T-helper 2 cell treated with Interferon-gamma antibody and Interleukin-4, amounts not matched to agents 5 μg/mL and 100 μg/mL, for 36 hours (primary cell): ENCODE measurements around the gene UBE2E3.

Source experiments
- DNase-seq: peaks from one replicate; pipeline ENCODE4 v3.0.0; 2021; ENCODE audit warnings: low spot score
- H3K27ac Mint-ChIP-seq: one replicate; pipeline ENCODE4 v1.8.0; 2021; ENCODE audit warnings: mild to moderate bottlenecking, mixed read lengths
- H3K27me3 Mint-ChIP-seq: one replicate; pipeline ENCODE4 v1.8.0; 2021; ENCODE audit warnings: low read depth, mixed read lengths
- H3K36me3 Mint-ChIP-seq: one replicate; pipeline ENCODE4 v1.8.0; 2021; ENCODE audit warnings: low read depth, mixed read lengths
- H3K4me1 Mint-ChIP-seq: one replicate; pipeline ENCODE4 v1.8.0; 2021; ENCODE audit warnings: low read depth, mixed read lengths
- H3K4me3 Mint-ChIP-seq: one replicate; pipeline ENCODE4 v1.8.0; 2022; ENCODE audit warnings: mild to moderate bottlenecking, moderate library complexity, mixed read lengths
- H3K9me3 Mint-ChIP-seq: one replicate; pipeline ENCODE4 v1.8.0; 2021; ENCODE audit warnings: mixed read lengths

Gene UBE2E3

DNA sequence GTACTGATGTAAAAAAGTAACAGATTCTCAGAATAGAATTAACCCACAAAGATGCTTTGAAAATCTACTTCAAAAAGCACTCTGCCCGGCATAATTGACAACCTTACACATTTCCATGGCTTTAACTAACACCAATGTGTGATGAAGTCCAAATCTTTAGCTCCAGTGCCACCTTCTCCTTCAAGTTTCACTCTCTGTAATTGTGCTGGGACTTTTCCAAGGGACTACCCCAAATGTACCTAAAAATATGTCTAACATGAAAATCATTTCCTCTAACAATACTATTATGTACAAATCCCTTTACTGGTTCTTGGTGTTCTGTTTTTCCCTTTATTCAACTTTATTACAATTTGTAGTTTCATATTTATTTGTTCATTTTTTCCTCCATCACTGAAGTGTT is 20.6 kb upstream of the UBE2E3 start:
- peaks cover 35% of the 10 kb centered on the region for H3K27me3 Mint-ChIP-seq
- H3K9me3 Mint-ChIP-seq = no peaks in the 10 kb centered on the region
- no peak for DNase-seq
- no peak overlapping the region for H3K4me3 Mint-ChIP-seq
- no peak overlapping the region for H3K27ac Mint-ChIP-seq
- no peaks in the 10 kb centered on the region for H3K4me1 Mint-ChIP-seq
- no peaks in the 10 kb centered on the region for H3K36me3 Mint-ChIP-seq

DNA sequence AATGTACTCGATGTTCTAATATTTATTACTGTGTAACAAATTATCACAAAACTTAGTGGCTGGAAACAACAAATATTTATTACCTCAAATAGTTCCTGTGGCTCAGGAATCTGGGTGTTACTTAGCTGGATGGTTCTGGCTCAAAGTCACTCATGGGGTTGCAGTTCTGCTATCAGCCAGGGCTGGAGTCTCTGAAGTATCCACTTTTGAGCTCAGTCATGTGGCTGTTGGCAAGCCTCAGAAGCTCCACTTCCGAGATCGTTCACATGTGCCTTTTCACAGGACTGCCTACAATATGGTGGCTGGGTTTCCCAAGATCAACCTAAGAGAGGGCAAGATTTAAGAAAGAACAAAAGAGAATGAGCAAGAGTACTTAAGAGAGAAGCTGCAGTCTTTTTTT is 19.4 kb upstream of the UBE2E3 start:
- H3K4me3 Mint-ChIP-seq = no peak overlapping the region
- peaks cover 34% of the 10 kb centered on the region for H3K27me3 Mint-ChIP-seq
- DNase-seq = no peak
- H3K9me3 Mint-ChIP-seq = no peaks in the 10 kb centered on the region
- no peaks in the 10 kb centered on the region for H3K36me3 Mint-ChIP-seq
- no peaks in the 10 kb centered on the region for H3K4me1 Mint-ChIP-seq
- H3K27ac Mint-ChIP-seq = no peak overlapping the region

DNA sequence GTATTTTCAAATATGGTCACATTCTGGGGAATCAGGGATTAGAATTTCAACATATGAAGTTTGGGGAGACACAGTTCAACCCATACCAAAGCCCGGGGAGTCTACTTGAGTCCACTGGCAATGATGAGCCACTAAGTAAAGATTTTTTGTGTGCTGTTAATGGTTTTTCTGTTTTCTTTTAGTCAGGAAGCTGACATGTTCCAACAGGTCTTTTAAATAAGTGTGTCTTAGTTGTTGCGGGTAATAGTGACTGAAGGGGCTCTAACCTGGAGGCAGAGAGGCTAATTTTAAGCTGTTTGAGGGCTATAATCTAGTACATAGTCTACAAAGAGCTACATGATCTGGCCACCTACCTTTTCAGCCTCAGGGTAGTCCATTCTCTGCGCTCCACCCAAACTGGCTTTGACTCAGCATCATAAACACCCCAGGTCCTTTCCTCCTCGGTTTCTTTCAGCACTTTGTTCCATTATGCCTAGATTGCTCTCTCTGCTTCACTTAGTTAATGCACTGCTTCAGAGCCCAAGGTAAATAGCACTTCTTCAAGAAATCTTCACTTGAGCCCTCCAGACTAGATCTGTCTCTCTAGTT is 17.6 kb upstream of the UBE2E3 start:
- H3K36me3 Mint-ChIP-seq = no peaks in the 10 kb centered on the region
- no peaks in the 10 kb centered on the region for H3K9me3 Mint-ChIP-seq
- no peaks in the 10 kb centered on the region for H3K4me1 Mint-ChIP-seq
- H3K27ac Mint-ChIP-seq = no peak overlapping the region
- DNase-seq = no peak
- H3K27me3 Mint-ChIP-seq = peaks cover 40% of the 10 kb centered on the region
- no peak overlapping the region for H3K4me3 Mint-ChIP-seq

- no peak overlapping the region for H3K27ac Mint-ChIP-seq
- peaks cover 52% of the 10 kb centered on the region for H3K27me3 Mint-ChIP-seq
- H3K9me3 Mint-ChIP-seq = no peaks in the 10 kb centered on the region
- H3K36me3 Mint-ChIP-seq = no peaks in the 10 kb centered on the region
- no peak overlapping the region for H3K4me3 Mint-ChIP-seq
- DNase-seq = no peak
- no peaks in the 10 kb centered on the region for H3K4me1 Mint-ChIP-seq
Measured at GRCh38 chr2:180966378-180966777, 14.0 kb upstream of the UBE2E3 start.

DNA sequence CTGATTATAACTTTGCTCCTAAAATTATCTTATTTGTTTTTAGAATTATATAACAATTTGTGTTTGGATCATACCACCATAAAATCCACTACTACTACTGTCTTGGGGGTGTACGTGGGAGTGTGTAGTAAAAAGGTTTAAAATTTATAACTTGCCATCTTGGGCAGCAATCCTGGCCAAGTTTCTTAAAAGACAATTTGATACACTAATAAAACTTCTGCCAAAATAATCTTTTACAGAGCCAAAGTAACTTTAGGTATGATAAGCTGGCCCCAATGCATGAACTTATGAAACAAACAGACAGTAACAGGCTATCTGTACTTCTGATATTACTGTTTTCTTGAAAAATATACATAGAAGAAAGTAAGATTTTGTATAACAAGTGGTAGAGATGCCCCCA is 11.3 kb upstream of the UBE2E3 start:
- DNase-seq = no peak
- Mint-ChIP-seq H3K4me3 (no peak overlapping the region), H3K27me3 (peaks cover 50% of the 10 kb centered on the region), H3K36me3 (no peaks in the 10 kb centered on the region), H3K9me3 (no peaks in the 10 kb centered on the region), H3K27ac (no peak overlapping the region), H3K4me1 (no peaks in the 10 kb centered on the region)

DNA sequence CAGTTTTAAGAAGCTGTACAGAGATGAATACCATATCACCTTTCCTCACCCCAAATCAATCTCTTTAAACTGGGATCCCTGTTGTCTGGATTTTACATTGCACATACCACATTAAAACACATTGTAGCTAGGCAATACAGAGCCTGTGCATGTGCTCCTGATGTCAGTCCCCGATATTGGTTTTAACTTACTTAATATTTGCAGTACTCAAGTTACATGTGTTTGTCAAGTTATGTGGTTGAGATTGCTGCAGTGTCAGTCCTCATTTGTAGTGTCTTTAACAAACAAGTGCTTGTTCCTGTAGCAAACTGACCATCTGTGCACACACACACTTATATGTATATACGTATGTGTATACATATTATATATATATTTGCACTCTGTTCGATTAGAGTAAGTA is 10.4 kb upstream of the UBE2E3 start:
- H3K27me3 Mint-ChIP-seq = peaks cover 51% of the 10 kb centered on the region
- no peak overlapping the region for H3K27ac Mint-ChIP-seq
- no peaks in the 10 kb centered on the region for H3K4me1 Mint-ChIP-seq
- H3K9me3 Mint-ChIP-seq = no peaks in the 10 kb centered on the region
- H3K36me3 Mint-ChIP-seq = no peaks in the 10 kb centered on the region
- H3K4me3 Mint-ChIP-seq = no peak overlapping the region
- DNase-seq = no peak

- Mint-ChIP-seq H3K9me3 (no peaks in the 10 kb centered on the region), H3K4me1 (no peaks in the 10 kb centered on the region), H3K4me3 (no peak overlapping the region), H3K36me3 (no peaks in the 10 kb centered on the region), H3K27ac (no peak overlapping the region), H3K27me3 (peaks cover 53% of the 10 kb centered on the region)
- no peak for DNase-seq
Measured at GRCh38 chr2:180971811-180972210, 8.6 kb upstream of the UBE2E3 start.

DNA sequence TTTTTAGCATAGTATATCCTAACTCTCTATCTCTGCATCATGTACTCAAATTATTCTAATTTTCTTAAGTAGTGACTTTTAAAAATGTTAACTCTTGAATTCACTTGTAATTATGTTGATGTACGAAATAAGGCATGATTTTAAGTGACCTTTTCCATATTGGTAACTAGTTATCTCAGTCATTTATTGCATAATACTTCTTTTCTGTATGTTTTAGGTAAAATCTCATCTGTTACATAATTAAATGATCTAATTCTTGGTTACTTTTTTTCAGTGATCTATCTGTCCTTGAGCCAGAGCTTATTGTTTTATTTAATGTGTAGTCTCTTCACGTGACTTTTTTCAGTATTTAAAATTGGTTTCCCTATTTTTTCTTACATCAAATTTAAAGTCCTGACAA is 4.8 kb upstream of the UBE2E3 start:
- no peaks in the 10 kb centered on the region for H3K36me3 Mint-ChIP-seq
- H3K4me3 Mint-ChIP-seq = no peak overlapping the region
- H3K27me3 Mint-ChIP-seq = peaks cover 62% of the 10 kb centered on the region
- no peak for DNase-seq
- peaks cover 5% of the 10 kb centered on the region for H3K4me1 Mint-ChIP-seq
- no peaks in the 10 kb centered on the region for H3K9me3 Mint-ChIP-seq
- no peak overlapping the region for H3K27ac Mint-ChIP-seq

DNA sequence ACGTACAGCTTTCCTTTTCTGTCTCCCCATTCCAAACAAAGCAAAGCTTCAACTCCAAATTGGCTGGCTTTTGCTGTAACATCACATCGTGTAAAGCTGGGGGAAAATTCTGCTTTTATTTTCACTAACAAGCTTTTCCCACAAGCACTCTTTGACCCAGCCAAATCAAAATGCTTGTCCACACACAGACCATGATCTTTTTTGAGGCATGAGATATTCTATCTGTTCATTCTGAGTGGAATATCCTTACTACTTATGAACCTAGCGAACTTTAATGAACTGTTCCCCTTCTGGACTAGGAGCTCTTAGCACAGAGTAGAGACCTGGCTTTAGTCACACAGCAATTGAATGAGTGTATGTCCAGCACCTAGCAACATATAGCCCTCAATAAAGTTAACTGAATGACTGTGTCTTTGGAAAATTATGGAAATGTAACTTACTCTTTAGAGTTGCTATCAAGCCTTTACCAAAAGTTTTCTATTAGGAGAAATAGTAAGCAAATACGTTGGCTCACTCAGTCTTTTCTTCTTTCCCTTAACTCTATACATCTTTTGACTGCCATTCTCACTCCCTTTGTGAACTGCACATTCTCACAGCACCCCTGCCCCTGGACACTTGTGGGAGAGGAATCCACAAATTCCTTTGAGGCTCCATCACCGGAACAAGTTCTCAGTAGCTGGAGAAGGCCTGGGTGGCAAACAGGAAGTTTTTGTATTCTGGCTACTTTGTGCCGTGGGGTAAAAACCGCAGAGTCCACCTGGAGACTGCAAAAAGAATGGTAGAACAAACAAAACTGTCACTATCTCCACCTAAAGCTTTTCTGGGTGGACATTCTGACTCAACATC is 1.3 kb upstream of the UBE2E3 start:
- peak overlapping the region; percentile 73 for H3K27ac Mint-ChIP-seq
- peak overlapping the region; percentile 77 for H3K4me3 Mint-ChIP-seq
- peaks cover 11% of the 10 kb centered on the region for H3K36me3 Mint-ChIP-seq
- H3K9me3 Mint-ChIP-seq = no peaks in the 10 kb centered on the region
- H3K4me1 Mint-ChIP-seq = peaks cover 30% of the 10 kb centered on the region
- peaks cover 46% of the 10 kb centered on the region for H3K27me3 Mint-ChIP-seq
- DNase-seq = no peak

- peaks cover 32% of the 10 kb centered on the region for H3K4me1 Mint-ChIP-seq
- H3K27ac Mint-ChIP-seq = peak overlapping the region; percentile 73
- H3K36me3 Mint-ChIP-seq = peaks cover 13% of the 10 kb centered on the region
- H3K27me3 Mint-ChIP-seq = peaks cover 41% of the 10 kb centered on the region
- DNase-seq = no peak
- H3K4me3 Mint-ChIP-seq = peak overlapping the region; percentile 77
- no peaks in the 10 kb centered on the region for H3K9me3 Mint-ChIP-seq
Measured at GRCh38 chr2:180979749-180980105, 678 bp upstream of the UBE2E3 start.

DNA sequence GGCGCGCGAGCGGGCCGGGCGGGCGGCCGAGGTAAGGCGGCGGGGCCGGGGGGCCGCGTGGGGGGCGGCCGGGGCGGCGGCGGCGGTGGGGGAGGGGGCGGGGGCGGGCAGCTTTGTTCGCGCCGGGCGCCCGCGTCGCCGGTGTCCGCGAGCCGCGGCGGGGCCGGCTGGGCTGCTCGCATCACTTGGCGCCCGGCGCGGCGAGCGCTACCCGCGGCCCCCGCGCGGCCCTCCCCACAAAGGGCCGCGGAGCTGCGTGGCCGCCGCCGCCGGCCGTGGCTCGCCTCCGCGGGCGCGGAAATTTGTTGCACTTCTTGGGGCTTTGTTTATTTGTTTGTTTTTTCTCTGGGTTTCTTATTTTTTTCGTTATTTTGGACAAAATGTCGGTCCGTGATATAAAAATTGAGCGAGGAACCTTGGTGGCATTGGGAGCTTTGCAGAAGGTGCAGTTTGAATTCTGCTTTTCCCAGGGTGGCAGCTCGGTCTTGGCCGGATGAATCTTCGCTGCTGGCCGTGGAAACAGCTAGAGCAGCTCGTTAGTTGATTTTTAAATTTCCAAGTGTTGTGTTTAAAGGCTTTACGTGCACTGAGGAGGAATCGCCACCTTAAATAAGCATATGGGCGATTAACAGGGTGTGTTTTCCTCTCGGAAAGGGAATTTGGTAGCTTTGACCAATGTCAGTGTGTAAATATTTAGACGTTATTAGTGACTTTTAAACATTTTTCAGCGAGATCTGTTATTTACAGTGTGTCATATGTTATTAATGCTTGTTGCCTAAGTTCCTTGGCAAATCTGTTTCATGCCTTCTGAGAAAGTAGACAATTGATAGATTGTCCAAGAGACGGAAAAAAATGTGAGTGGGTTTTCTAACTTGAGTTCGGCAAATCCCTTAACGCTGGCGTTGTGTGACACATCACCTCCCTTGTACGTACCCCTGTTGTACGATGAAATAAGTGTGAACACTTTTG is 822 bp downstream of the UBE2E3 start:
- Mint-ChIP-seq H3K27ac (peak overlapping the region; percentile 95), H3K4me1 (peaks cover 38% of the 10 kb centered on the region), H3K9me3 (no peaks in the 10 kb centered on the region), H3K27me3 (peaks cover 33% of the 10 kb centered on the region), H3K4me3 (peak overlapping the region; percentile 99), H3K36me3 (peaks cover 13% of the 10 kb centered on the region)
- peak; percentile 25 for DNase-seq

DNA sequence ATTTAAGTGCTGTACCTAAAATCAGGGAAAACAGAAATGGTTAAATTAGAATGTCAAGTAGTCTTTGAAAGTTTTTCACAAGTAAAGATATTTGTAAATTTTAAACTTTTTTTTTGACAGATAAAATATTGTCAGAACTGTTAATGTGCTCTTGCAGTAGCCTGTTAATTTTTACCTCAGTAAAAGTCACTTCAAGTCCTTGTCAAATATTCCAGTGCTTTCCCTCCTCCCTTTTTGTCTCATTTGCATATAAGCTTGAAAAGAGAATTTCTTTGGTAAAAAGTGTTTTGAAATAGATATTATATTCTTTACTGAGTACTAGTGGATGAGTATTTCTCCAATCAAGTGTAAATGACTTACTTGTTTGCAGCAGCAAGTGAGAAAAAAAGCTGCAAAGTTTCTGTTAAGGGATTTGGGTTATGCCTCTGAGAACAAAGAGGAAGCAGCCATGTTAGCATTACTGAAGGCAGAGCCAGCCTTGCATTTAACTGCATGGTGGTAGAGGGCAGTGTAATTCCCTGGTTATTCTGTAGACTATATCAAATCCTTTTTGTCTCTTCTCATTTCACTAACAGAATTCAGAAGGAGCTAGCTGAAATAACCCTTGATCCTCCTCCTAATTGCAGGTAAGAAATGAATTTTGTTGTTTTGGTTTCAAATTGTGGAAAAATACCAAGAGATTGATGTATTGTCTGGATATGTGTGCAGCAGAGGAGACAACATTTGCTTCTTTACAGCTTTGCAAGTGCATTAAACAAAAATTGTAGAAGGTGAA is 3.2 kb downstream of the UBE2E3 start:
- Mint-ChIP-seq H3K27ac (no peak overlapping the region), H3K9me3 (no peaks in the 10 kb centered on the region), H3K4me1 (peaks cover 38% of the 10 kb centered on the region), H3K27me3 (peaks cover 14% of the 10 kb centered on the region), H3K36me3 (peaks cover 14% of the 10 kb centered on the region), H3K4me3 (peak overlapping the region; percentile 6)
- no peak for DNase-seq

GRCh38 chr2:180985771-180986395 is 5.5 kb downstream of the UBE2E3 start:
- no peak for DNase-seq
- Mint-ChIP-seq H3K27me3 (peaks cover 2% of the 10 kb centered on the region), H3K27ac (no peak overlapping the region), H3K36me3 (peaks cover 16% of the 10 kb centered on the region), H3K4me3 (no peak overlapping the region), H3K4me1 (peaks cover 39% of the 10 kb centered on the region), H3K9me3 (no peaks in the 10 kb centered on the region)
